GM19025 (cell line): Measurements from ENCODE around the gene GPR137.
A peak's percentile ranks its signal among the peaks of the same experiment; 100 is the strongest.
"Not testable (repeated sequence)": the region's sequence is repeated elsewhere in the genome, so short reads cannot be mapped to it uniquely, and the experiment has no call there.

Experiments used
- ATAC-seq: cut with Tn5 transposase; IDR thresholded peaks from one replicate; pipeline ENCODE4 v1.9.1; 2021; ENCODE audit warnings: mild to moderate bottlenecking, low read depth, moderate library complexity; ENCODE audit not compliant: unreplicated experiment

The GPR137 gene

GRCh38 chr11:64298966-64299846, 13.6 kb downstream of the GPR137 start:
- no peak for ATAC-seq

DNA sequence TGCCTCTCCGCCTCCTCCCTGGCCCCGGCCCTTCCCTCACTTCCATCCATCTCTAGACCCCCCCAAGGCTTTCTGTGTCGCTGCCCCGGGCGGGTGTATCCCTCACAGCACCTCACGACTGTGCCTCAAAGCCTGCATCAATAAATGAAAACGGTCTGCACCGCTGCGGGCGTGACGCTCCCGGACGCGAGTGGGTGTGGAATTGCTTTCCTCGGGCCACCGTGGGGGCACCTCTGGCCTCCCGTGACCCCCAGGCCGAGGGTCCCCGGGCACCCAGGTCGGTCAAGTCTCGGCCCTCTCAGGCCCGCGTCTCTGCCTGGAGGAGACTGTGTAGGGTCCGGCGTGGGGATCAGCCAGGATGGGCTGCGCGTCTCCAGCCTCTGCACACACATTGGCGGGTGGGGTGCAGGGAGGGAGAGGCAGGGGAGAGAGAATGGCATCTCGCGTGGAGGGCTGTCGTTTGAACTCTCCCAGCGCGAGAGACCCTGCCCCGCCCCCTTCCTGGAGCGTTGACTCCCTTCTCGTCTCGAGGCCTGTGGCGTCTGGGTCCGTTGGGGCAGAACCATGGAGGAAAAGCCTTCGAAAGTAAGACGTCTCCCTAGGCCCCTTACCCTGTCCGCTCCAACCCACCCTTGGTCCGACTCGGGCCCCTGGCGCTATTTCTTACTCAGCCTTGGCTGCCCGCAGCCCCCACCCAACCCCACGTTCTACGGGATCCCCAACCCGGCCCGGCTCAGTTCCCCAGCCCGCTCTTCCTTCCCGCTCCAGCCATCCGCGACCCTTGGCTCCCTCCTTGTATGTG, 14.4 kb downstream of the GPR137 start, which contains the start of gene CATSPERZ:
Gene CATSPERZ (plus strand): TSS at position 512 of the 802 bp plus-strand sequence. CDS start 53 bp downstream, at position 565.
- ATAC-seq = no peak

DNA sequence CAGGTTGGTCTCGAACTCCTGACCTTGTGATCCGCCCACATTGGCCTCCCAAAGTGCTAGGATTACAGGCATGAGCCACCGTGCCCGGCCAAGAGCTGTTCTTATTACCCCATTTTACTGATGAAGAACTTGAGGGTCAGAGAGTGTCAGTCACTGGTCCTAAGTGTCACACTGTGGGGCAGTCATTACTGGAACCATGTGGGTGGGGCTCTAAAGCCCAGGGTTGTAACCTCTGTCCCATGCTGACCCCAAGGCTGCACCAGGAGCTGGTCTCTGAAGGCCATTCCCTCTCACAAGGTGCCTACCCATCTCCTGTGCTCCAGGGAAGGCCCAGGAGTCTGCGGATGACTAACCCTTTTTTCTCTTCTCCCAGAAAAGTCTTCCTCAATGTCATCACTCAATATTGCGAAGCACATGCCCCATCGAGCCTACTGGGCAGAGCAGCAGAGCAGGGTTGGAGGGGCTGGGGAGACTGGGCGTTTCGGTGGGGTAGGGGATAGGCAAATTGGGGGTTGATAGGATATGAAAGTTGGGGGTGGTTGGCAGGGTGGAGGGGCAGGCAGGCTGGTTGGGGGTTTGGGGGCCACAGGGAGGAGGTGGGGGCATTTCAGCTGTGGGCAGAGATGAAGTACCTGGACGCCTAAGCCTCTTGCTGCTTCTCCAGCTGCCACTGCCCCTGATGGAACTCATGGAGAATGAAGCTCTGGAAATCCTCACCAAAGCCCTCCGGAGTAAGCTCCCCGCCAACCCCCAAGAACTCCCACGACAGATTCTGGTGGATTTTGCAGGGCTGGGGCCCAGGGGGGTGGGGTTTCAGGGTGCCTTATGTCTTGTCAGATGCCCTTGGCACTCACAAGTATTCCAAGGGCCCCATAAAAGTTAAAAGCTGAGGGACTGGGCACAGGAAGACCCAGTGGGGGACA, 17.7 kb downstream of the GPR137 start:
- no peak for ATAC-seq

GRCh38 chr11:64304032-64304315, 18.3 kb downstream of the GPR137 start:
- no peak for ATAC-seq

DNA sequence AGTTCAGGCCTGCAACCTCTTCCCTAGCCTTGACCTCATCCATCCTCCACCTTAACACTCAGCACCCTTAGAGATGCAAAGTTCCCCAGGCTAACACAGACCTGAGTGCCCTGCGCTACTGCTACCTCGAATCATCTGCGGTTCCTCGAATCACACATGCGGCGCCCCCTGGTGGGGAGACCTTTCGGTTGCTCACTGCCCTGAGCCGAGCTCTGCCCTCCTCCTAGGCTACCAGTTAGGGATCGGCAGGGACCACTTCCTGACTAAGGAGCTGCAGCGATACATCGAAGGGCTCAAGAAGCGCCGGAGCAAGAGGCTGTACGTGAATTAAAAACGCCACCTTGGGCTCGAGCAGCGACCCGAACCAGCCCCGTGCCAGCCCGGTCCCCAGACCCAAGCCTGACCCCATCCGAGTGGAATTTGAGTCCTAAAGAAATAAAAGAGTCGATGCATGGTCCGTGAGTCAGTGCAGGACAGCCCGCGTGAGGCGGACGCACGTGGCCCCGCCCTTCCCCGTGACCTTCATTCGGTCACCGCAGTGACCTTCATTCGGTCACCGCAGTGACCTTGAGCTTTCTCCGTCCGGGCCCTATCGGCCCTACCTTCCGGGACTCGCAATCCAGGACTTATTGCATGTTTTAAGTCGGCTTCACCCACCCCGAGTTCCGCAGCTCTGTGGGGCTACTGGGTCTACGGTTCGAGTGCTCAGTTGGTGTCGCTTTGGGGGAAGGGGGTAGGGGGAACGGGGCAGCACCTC, 18.8 kb downstream of the GPR137 start:
- ATAC-seq = peak; percentile 5

- peak; percentile 62 for ATAC-seq
Measured at GRCh38 chr11:64305075-64305690, 19.5 kb downstream of the GPR137 start, which contains the start of gene ESRRA. TSS of gene ESRRA (plus strand) at chr11:64305524. CDS start at chr11:64307180, 1,656 bp downstream.

DNA sequence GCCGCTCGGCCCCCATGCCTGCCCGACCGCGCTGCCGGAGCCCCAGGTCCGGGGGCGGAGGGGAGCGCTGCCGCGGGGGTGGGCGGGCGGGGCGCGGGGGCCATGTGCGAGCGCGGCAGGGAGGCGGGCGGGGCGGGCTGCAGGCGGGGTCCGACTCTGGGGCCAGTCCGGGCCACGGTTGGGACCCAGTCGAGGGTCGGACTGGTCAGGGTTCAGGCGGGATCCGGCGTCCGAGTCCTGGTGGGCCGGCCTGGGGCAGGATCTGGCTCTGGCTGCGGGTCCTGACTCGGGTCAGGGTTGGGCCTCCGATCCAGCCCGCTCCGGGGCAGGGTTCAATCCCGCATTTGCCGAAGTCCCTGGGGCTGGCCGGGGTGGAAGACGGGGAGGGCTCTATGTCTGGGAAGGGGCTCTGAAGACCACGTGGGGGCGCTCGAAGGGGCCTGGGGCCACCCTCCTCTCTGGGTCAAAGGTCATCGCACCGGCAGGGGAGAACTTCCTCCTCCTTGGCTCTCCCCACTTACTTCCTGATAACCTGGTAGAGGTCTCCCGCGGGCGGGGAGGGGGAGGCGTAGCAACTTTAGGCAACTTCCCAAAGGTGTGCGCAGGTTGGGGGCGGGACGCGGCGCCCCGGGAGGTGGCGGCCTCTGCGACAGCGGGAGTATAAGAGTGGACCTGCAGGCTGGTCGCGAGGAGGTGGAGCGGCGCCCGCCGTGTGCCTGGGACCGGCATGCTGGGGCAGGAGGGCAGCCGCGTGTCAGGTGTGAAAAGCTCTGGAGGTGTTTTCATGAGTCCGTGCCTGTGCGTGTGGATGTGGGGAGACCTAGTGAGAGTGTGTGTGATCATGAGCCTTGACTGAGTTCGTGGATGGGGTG, 20.3 kb downstream of the GPR137 start:
- no peak for ATAC-seq

DNA sequence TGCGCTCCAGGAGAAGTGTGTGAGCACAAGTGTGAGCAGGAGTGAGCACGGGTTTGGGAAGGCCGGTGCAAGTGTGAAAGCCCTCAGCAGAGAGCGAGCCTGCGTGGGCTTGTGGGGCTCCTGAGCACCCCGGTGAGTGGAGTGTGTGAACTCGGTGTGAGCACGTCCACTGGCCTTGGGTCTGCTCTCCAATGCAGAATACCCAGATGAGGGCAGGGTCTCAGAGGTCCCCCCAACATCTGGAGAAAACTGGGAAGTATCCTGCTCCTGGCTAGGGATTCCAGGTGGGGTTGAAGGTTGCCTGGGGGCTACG, 20.9 kb downstream of the GPR137 start:
- no peak for ATAC-seq

DNA sequence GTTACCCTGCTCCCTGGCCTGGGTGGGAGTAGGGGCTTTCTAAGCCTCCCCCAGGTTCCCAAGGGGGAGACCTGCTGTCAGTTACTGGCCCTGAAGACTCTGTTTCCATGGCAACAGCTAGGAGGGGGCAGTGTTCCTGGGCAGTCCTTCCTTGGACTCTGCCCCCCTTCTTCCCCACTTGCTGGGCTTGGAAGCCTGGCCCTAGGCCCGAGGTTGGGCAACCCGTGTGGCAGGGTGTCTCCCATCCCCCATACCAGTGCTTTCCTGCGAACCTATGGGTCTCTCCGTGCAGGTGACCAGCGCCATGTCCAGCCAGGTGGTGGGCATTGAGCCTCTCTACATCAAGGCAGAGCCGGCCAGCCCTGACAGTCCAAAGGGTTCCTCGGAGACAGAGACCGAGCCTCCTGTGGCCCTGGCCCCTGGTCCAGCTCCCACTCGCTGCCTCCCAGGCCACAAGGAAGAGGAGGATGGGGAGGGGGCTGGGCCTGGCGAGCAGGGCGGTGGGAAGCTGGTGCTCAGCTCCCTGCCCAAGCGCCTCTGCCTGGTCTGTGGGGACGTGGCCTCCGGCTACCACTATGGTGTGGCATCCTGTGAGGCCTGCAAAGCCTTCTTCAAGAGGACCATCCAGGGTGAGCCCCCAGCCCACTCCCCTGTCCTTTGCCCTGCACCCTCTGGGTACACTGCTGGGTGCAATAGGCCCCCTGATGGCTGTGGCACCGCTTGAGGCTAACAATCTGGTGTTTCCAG, 21.4 kb downstream of the GPR137 start:
- ATAC-seq = no peak

GRCh38 chr11:64307795-64308194, 22.1 kb downstream of the GPR137 start:
- ATAC-seq = not testable (repeated sequence)

DNA sequence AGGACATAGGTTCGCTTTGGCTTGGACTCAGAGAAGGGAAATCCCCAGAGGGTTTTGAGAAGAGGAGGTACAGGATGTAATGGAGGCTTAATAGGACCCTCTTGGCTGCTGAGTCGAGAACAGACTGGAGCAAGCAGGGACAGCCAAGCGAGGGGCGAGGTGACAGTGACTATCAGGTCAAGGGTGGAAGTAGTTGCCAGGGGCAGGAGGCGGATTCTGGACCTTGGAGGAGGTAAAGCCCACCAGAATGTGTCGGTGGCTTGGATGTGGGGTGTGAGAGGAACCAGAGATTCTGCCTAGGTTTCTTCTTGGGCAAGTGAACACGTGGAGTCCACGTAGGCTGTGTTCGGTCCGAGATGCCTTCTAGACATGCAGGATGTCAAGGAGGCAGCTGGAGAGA, 27.3 kb downstream of the GPR137 start:
- ATAC-seq = no peak

DNA sequence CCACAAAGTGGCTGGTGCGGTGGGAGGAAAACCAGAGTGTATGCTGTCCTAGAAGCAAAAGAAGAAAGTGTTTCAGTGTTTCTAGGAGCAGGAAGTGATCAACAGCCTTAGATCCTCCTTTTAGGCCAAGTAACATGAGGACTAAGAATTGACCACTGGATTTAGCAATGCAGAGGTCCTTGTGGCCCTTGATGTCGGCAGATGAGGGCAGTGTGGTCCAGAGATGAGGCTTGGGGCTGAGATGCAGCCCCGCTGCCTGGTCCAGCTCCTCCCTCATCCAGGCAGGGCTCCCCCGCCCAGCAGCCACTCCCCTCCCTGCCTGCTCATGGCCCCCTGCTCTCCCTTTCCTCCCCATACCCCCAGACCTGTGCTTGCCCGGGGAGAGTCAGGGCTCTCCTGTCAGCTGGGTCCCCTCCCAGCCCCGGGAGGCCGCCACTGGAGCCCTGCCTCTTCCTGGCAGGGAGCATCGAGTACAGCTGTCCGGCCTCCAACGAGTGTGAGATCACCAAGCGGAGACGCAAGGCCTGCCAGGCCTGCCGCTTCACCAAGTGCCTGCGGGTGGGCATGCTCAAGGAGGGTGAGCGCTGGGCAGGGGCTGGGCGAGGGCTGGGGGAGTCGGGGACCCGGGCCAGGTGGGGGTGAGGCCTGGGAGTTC, 28.0 kb downstream of the GPR137 start:
- ATAC-seq = no peak

DNA sequence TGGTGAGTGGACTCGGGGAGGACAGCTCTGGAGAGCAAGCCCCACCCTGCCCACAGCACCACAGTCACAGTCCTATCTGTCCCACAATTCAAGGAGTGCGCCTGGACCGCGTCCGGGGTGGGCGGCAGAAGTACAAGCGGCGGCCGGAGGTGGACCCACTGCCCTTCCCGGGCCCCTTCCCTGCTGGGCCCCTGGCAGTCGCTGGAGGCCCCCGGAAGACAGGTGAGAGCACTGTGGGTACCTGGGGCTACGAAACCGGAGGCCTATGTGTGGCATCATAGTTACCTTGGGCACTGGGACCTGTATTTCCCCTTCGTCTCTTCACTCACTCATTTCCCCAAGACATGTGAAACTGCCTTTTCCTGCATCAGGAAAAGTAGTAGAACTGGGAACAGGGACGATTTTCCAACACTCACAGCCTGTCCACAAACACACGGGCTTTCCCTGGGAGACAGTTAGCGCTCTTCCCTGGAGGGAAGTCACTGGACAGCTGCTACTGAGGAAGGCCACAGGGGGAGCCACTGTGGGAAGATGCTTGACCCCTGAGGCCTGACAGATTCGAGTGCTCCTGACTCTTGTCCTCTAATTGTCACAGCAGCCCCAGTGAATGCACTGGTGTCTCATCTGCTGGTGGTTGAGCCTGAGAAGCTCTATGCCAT, 28.6 kb downstream of the GPR137 start:
- no peak for ATAC-seq

DNA sequence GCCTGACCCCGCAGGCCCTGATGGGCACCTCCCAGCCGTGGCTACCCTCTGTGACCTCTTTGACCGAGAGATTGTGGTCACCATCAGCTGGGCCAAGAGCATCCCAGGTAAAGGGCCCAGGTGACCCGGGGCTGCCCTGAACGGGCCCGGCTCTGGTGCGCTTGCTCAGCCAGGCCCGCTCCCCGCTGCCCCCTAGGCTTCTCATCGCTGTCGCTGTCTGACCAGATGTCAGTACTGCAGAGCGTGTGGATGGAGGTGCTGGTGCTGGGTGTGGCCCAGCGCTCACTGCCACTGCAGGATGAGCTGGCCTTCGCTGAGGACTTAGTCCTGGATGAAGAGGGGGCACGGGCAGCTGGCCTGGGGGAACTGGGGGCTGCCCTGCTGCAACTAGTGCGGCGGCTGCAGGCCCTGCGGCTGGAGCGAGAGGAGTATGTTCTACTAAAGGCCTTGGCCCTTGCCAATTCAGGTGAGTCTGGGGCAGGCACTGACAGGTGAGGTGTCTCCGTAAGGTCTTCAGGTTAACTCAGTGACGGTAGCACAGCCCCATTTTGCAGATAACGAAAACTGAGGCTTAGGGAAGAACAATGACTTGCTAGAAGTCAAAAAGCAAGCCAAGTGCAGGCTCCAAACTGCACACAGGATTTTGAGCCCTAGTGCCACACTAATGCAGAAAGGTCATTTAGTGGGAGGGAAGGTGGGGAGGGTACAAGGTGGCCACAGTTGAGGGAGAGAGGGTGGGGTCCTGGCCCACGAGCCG, 29.3 kb downstream of the GPR137 start:
- ATAC-seq = no peak

DNA sequence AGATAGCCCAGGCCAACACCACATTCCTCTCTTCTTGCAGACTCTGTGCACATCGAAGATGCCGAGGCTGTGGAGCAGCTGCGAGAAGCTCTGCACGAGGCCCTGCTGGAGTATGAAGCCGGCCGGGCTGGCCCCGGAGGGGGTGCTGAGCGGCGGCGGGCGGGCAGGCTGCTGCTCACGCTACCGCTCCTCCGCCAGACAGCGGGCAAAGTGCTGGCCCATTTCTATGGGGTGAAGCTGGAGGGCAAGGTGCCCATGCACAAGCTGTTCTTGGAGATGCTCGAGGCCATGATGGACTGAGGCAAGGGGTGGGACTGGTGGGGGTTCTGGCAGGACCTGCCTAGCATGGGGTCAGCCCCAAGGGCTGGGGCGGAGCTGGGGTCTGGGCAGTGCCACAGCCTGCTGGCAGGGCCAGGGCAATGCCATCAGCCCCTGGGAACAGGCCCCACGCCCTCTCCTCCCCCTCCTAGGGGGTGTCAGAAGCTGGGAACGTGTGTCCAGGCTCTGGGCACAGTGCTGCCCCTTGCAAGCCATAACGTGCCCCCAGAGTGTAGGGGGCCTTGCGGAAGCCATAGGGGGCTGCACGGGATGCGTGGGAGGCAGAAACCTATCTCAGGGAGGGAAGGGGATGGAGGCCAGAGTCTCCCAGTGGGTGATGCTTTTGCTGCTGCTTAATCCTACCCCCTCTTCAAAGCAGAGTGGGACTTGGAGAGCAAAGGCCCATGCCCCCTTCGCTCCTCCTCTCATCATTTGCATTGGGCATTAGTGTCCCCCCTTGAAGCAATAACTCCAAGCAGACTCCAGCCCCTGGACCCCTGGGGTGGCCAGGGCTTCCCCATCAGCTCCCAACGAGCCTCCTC, 30.2 kb downstream of the GPR137 start:
- not testable (repeated sequence) for ATAC-seq
